Measurements from ENCODE around the gene CD4.

GRCh38 chr12:6831450-6831995 is 42.2 kb downstream of the CD4 start:
- TF ChIP-seq CTCF (IDR thresholded peaks at IDR 0.05) (no peak), POLR2A (IDR thresholded peaks at IDR 0.05) (no peak), POLR2AphosphoS5 (IDR thresholded peaks at IDR 0.05) (no peak), EP300 (IDR thresholded peaks at IDR 0.05) (no peak)

All from stomach (tissue), 4 donors.